Esophagus muscularis mucosa (tissue), 4 donors: ENCODE measurements around the gene GALR2. TPM values are rescaled to one million over a fixed set of nuclear protein-coding genes. Genes with fewer than 3 reads are reported as not detected.

Source experiments
- DNase-seq: peaks from one replicate; pipeline ENCODE4 v3.0.0-alpha.2; 2017; ENCODE audit errors: extremely low spot score
- H3K27ac ChIP-seq, 4 donors: fragments of 200-600 bp; sonication (generic); replicated peaks in 1 of 4; 1 replicate in 3 of 4; 2 replicates in 1 of 4; pipeline ENCODE4 v1.5.1; 2016 to 2019; ENCODE audit warnings: mild to moderate bottlenecking in 1 of 4
- H3K27me3 ChIP-seq, 4 donors: fragments of 200-600 bp; sonication (generic); one replicate each; pipeline versions ENCODE4 v1.5.1 to v1.6.0; 2016 to 2019
- H3K36me3 ChIP-seq, 4 donors: fragments of 200-600 bp; sonication (generic); one replicate each; pipeline ENCODE4 v1.5.1; 2016 to 2019
- H3K4me1 ChIP-seq, 4 donors: fragments of 200-600 bp; sonication (generic); one replicate each; pipeline ENCODE4 v1.5.1; 2016 to 2019
- H3K4me3 ChIP-seq, 4 donors: fragments of 200-600 bp; sonication (generic); 1 replicate in 2 of 4; 2 replicates in 2 of 4; pipeline ENCODE4 v1.5.1; 2016 to 2019; ENCODE audit warnings: mild to moderate bottlenecking in 4 of 4, moderate library complexity in 1 of 4
- H3K9me3 ChIP-seq, 4 donors: fragments of 200-600 bp; sonication (generic); 1 replicate in 3 of 4; 2 replicates in 1 of 4; pipeline ENCODE4 v1.5.1; 2016 to 2019
- CTCF ChIP-seq, 3 experiments: fragments of 200-600 bp in 2 of 3; fragments of 450-650 bp in 1 of 3; sonication (generic) in 2 of 3; IDR thresholded peaks; one replicate each; pipeline ENCODE4 v1.5.1; 2017 to 2019; ENCODE audit warnings: antibody characterized with exemption in 3 of 3, mild to moderate bottlenecking in 2 of 3, moderate library complexity in 1 of 3
- EP300 ChIP-seq: sonication (generic); formaldehyde crosslinking; IDR thresholded peaks from one replicate; pipeline ENCODE4 v1.6.1; 2017; ENCODE audit warnings: antibody characterized with exemption
- POLR2A ChIP-seq: fragments of 450-650 bp; IDR thresholded peaks from one replicate; pipeline ENCODE4 v1.6.1; 2017; ENCODE audit warnings: antibody characterized with exemption, moderate library complexity, mild to moderate bottlenecking, low read depth
- POLR2AphosphoS5 ChIP-seq, 2 donors: sonication (generic); formaldehyde crosslinking; IDR thresholded peaks; one replicate each; pipeline ENCODE4 v1.6.1; 2017; ENCODE audit warnings: antibody characterized with exemption in 2 of 2
- WGBS: methylation state at CpG from one replicate; pipeline ENCODE4 v1.1.5; 2018; 5-methylcytosine and 5-hydroxymethylcytosine counted together
- intact Hi-C: fragments of 100-400 bp; cut with DNase I; formaldehyde crosslinking; loops from one replicate; pipeline ENCODE4 v1.15.1; 2023
- total RNA-seq, 4 donors: library from RNA; depleted of rRNA; stranded (reverse); fragments of >200 nt; gene quantifications; one replicate each; pipeline versions ENCODE4 v1.1.0 to v1.2.1, GENCODE V29; 2016

The GALR2 gene
- total RNA-seq, 4 donors from 2014 or later, result 0.50 TPM; not detected in 3

GRCh38 chr17:76089680-76090516, 15.3 kb downstream of the GALR2 start:
- H3K27me3 ChIP-seq, result no peaks in the 10 kb centered on the region
- H3K27ac ChIP-seq, result no peak overlapping the region
- H3K4me3 ChIP-seq, result no peak overlapping the region
- H3K36me3 ChIP-seq, result peaks cover 69 to 100% (median 98%) of the 10 kb centered on the region in 4 donors
- no peaks in the 10 kb centered on the region for H3K9me3 ChIP-seq
- intact Hi-C loops, result no loop called here
- DNase-seq, result no peak
- H3K4me1 ChIP-seq, result no peaks in the 10 kb centered on the region
- TF ChIP-seq POLR2A (no peak), POLR2AphosphoS5 (IDR thresholded peaks at IDR 0.05) (no peak), EP300 (no peak)
- 73% methylated on average over 13 of the region's 32 CpGs for WGBS

- WGBS, result 90% methylated on average over 13 of the region's 17 CpGs
- no peak for DNase-seq
Observed at GRCh38 chr17:76090517-76091129, 16.0 kb downstream of the GALR2 start.

GRCh38 chr17:76091526-76092286, 17.1 kb downstream of the GALR2 start:
- no peak for TF ChIP-seq CTCF (IDR thresholded peaks at IDR 0.05)
- no peak for TF ChIP-seq EP300
- TF ChIP-seq POLR2AphosphoS5 (IDR thresholded peaks at IDR 0.05), result no peak
- no peak for TF ChIP-seq POLR2A
- peaks cover 75 to 99% (median 97%) of the 10 kb centered on the region in 4 donors for H3K36me3 ChIP-seq
- intact Hi-C loops, result no loop called here
- no peak overlapping the region for H3K27ac ChIP-seq
- H3K9me3 ChIP-seq, result no peaks in the 10 kb centered on the region
- no peak for DNase-seq
- no peaks in the 10 kb centered on the region for H3K4me1 ChIP-seq
- WGBS, result 80% methylated on average over 22 of the region's 23 CpGs
- no peak overlapping the region for H3K4me3 ChIP-seq
- H3K27me3 ChIP-seq, result no peaks in the 10 kb centered on the region

More at GRCh38 chr17:76090517-76091129, 16.0 kb downstream of the GALR2 start:
- H3K4me3 ChIP-seq, result no peak overlapping the region
- H3K27me3 ChIP-seq, result no peaks in the 10 kb centered on the region
- peaks cover 68 to 99% (median 98%) of the 10 kb centered on the region in 4 donors for H3K36me3 ChIP-seq
- H3K27ac ChIP-seq, result no peak overlapping the region
- no peaks in the 10 kb centered on the region for H3K4me1 ChIP-seq
- intact Hi-C loops, result no loop called here
- H3K9me3 ChIP-seq, result no peaks in the 10 kb centered on the region
- no peak for TF ChIP-seq POLR2AphosphoS5 (IDR thresholded peaks at IDR 0.05)

- Histone ChIP-seq H3K27ac (no peak overlapping the region), H3K36me3 (peaks cover 76 to 99% (median 97%) of the 10 kb centered on the region in 4 donors), H3K4me3 (no peak overlapping the region), H3K9me3 (no peaks in the 10 kb centered on the region), H3K4me1 (no peaks in the 10 kb centered on the region), H3K27me3 (no peaks in the 10 kb centered on the region)
- 96% methylated on average over 10 of the region's 20 CpGs for WGBS
- TF ChIP-seq POLR2A (no peak), POLR2AphosphoS5 (IDR thresholded peaks at IDR 0.05) (no peak), CTCF (IDR thresholded peaks at IDR 0.05) (no peak), EP300 (no peak)
- intact Hi-C loops, result no loop called here
- no peak for DNase-seq
Observed at GRCh38 chr17:76092526-76093413, 18.2 kb downstream of the GALR2 start.

GRCh38 chr17:76094046-76094445, 19.5 kb downstream of the GALR2 start:
- Histone ChIP-seq H3K27me3 (no peaks in the 10 kb centered on the region), H3K9me3 (no peaks in the 10 kb centered on the region), H3K4me3 (no peak overlapping the region), H3K4me1 (no peaks in the 10 kb centered on the region), H3K36me3 (peaks cover 68 to 99% (median 91%) of the 10 kb centered on the region in 4 donors), H3K27ac (no peak overlapping the region)
- intact Hi-C loops, result no loop called here
- WGBS, result 79% methylated on average over 9 of the region's 11 CpGs
- no peak for DNase-seq
- TF ChIP-seq POLR2AphosphoS5 (IDR thresholded peaks at IDR 0.05) (no peak), CTCF (IDR thresholded peaks at IDR 0.05) (no peak), POLR2A (no peak), EP300 (no peak)
